HG02973 (cell line): ENCODE results near the gene TMEM219.

ENCODE experiments used
- ATAC-seq: cut with Tn5 transposase; IDR thresholded peaks from one replicate; pipeline ENCODE4 v1.9.1; 2021; ENCODE audit warnings: moderate library complexity; ENCODE audit not compliant: unreplicated experiment

The TMEM219 gene

GRCh38 chr16:29994600-29995323, 32.9 kb downstream of the TMEM219 start:
- peak; percentile 26 for ATAC-seq

DNA sequence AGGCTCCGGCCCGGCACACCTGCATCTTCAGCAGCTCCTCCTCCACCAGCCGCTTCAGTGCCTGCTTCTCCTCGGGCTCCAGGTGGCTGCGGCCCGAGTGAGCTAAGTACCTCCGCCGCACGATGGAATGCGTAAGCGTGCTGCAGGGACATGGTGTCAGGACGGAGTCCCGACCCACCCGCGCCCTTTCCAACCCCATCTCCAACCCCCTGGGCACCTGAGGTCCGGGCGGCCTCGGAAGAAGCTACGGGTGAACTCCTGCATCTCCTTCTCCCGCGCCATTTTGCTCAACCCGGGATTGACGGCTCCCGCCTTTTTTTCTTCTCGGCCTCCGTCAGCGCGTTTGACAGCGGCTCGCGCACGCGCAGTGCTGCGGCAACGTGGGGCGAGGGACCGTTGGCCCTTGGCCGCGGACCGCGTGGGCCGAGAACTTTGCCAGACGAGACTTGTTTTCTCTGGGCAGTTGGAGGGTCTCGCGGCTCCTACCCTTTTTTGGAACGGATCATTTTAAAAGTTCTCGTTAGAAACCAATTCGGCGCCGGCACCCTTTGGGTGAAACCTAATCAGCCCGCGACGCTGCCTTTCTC, 33.5 kb downstream of the TMEM219 start, which contains the start of gene HIRIP3:
Gene HIRIP3, minus strand, starts transcription at position 294 of the 587 bp plus-strand sequence. Its CDS starts 12 bp downstream, at position 282.
- ATAC-seq = peak; percentile 40

GRCh38 chr16:29995911-29996765, 34.3 kb downstream of the TMEM219 start, which contains the start of gene INO80E:
INO80E (plus strand) TSS chr16:29996241; CDS start chr16:29996311, 70 bp downstream.
- ATAC-seq = peak; percentile 83

GRCh38 chr16:29996766-29997250, 34.9 kb downstream of the TMEM219 start:
- no peak for ATAC-seq

GRCh38 chr16:29999605-30000004, 37.7 kb downstream of the TMEM219 start:
- no peak for ATAC-seq

GRCh38 chr16:30000735-30001631, 39.1 kb downstream of the TMEM219 start:
- ATAC-seq = no peak

DNA sequence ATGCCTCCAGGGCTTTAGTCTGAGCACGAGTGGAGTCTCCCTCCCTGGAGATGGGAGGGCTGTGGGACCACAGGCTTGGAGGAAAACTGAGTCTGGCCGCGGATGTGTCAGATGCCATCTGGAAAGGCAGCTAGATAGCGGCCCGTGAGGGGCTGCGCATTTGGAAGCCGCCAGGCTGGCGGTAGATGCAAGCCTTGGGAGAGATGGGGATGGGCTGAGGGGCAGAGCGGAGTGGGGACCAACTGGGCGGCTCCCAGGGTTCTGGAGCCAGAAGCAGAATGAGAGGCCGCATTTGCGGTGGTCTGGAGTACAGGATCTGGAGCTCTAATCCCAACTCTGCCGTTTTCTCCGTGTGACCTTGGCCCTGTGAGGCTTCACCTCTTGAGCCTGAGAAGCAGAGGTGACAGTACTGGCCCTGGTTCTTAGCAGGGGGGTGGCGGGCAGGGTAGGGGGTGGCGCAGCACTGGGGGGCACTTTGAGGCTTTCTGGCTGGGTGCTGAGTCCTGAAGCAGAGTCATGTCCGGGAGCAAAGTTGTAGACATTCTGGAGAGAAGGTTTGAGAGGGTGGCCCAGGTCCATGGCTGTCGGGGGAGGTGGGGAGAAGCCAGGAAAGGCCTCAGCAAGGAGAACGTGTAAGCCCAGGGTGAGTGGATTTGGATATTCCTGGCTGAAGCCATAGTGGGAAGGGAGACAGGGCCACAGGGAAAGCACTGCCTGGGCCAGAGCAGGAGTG, 40.9 kb downstream of the TMEM219 start:
- ATAC-seq = no peak

DNA sequence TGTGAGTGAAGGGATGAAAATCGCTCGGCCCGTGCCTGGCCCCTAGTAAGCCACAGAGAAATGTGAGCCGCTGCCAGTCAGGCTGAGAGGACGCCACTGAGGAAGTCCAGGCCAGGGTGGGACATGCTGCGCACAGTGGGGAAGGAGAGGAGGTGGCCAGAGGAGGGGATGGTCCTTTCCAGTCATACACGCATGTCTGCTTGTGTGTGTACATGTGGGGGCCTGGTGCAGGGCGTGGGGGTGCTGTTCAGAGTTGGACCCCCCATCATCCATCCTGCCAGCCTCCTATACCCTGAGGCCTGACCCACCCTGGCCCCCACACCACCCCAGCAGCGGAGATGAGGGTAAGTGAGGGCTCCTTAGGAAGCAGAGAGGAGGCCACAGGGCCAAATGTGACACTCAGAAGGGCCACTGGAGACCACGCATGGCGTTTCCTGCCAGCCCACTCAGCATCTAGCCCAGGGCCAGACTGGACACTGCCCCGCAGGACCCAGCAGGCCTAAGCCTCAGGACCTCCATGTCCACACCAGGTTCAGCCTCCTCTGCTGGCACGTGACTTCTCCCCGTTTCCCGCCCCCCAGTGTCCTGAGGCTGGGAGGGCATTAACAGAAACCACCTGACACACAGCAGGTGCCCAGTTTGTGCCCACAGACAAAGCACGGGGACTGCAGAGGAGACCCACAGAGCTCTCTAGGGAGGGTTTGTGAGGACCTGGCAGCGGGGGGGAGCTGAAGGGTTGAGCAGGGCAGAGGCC, 42.0 kb downstream of the TMEM219 start:
- no peak for ATAC-seq

- ATAC-seq = no peak
Measured at GRCh38 chr16:30004424-30004776, 42.5 kb downstream of the TMEM219 start.

GRCh38 chr16:30004811-30005242, 42.9 kb downstream of the TMEM219 start:
- no peak for ATAC-seq

DNA sequence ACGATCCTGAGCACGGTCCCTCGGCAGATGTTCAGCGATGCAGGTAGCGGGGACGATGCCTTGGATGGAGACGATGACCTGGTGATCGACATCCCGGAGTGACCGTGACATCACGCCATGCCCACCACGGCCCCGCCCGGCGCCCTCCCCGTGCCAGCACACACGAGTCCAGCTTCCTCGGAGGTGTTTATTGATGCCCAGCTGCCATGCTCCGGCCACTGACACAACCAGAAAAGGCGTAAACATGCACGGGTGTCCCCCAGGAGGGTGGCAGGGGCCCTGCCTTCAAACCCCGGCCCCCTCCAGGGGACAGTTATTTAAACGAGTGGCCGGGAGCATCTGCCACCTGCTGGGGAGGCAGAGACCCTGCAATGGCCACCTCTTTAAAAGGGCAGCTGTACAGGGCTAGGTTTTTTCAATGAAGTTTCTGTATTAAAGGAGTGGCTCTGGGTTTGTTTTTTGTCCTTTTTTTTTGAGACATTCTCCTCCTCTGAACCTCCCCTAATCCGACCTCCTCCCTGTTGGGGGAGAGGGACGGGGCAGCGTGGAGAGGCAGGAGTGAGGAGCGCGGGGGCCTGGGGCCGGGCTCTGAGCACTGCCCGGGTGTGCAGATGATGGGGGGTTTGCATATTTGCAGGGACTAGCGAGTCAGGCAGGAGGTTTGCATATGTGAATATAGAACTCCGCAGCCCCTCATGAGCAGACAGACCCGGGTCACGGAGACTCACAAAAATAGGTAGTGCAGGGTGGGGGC, 43.6 kb downstream of the TMEM219 start:
- no peak for ATAC-seq

GRCh38 chr16:30006095-30006473, 44.2 kb downstream of the TMEM219 start:
- ATAC-seq = no peak

GRCh38 chr16:30006659-30007377, 44.9 kb downstream of the TMEM219 start:
- no peak for ATAC-seq

DNA sequence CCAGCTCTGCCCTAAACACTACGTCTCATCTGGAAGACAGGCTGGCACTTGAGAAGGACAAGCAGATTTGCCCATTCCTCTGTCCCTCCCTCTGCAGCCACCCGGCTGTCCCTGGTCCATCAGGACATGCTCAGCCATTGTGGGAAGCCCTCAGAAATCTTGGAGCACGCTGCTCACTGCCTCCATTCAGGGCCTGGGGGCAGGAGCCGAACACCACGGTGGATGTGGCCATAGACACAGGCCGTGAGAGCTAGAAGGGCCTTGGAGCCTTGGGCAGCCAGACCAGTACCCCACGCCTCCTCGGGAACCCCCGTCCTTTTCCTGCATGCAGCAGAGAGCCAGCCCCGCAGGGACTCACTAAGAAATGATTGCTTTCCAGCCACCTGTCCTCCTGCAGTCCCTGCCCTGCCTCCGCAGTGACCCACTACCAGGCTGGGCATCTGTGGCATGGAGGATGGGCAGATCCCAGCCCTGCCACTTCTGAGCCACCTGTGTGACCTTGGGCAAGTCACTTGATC, 45.6 kb downstream of the TMEM219 start:
- no peak for ATAC-seq

DNA sequence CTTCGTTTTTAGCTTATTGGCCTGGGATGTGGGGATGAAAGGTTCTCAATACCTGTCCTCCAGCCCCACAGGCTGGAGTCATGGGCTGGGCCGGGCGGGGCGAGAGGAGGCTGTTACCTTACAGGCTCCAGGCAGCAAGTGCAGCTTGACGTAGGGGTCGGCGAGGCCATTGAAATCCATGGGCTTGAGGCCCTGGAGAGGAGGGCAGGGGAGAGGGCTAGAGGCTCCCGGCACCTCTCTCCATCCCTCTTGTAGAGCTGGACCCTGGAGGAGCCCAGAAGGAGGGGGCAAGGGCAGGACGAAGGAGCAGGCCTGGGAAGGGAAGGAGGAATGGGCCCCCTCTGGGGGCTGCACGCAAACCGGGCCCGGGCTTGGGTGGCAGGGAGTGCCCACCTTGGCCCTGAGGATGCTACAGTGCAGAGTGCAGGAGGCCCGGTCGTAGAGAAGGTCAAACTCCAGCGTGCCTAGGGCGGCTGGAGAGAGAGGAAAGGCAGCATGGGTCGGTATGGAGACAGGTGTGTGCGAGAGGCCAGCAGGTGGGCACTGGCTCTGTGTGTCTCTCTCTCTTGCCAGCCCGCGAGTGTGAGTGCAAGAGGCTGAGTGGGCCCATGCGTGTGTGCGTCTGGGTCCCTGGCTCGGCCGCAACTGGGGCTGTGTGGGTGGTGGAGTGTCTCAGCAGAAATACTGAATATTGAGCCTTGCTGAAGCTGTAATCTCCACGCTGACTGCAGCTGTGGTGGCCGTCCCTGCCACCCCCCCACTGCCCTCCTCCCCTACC, 47.4 kb downstream of the TMEM219 start:
- no peak for ATAC-seq

GRCh38 chr16:30009990-30010843, 48.3 kb downstream of the TMEM219 start:
- ATAC-seq = no peak
